HG03457 (cell line): ENCODE data around the gene ODAD3.

Experiments used
- ATAC-seq: cut with Tn5 transposase; IDR thresholded peaks from one replicate; pipeline ENCODE4 v1.9.1; 2021; ENCODE audit warnings: moderate number of reproducible peaks; ENCODE audit not compliant: unreplicated experiment

The ODAD3 gene

GRCh38 chr19:11378319-11379189 is 56.4 kb downstream of the ODAD3 start:
- ATAC-seq, result no peak

DNA sequence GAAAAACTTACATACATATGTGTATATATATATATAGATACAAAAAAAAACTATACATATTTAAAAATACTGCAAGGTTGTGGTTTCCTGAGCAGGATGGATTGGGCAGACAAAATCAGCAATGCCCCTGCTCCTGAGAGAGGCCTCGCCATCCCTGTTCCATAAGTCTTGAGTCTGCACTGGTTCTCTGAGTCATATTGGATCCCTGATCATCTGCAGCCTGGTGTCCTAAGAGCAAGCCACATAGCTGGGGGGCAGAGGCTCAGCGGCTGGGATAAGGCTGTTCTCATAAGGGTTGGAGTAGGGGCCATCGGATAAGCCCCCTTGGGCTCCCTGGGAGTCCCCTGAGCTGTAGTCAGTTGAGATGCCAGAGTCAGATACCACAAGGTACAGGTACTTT is 57.2 kb downstream of the ODAD3 start:
- no peak for ATAC-seq

- no peak for ATAC-seq
Measured at GRCh38 chr19:11377237-11377636, 57.7 kb downstream of the ODAD3 start.

- no peak for ATAC-seq
Measured at GRCh38 chr19:11375143-11375948, 59.6 kb downstream of the ODAD3 start.

DNA sequence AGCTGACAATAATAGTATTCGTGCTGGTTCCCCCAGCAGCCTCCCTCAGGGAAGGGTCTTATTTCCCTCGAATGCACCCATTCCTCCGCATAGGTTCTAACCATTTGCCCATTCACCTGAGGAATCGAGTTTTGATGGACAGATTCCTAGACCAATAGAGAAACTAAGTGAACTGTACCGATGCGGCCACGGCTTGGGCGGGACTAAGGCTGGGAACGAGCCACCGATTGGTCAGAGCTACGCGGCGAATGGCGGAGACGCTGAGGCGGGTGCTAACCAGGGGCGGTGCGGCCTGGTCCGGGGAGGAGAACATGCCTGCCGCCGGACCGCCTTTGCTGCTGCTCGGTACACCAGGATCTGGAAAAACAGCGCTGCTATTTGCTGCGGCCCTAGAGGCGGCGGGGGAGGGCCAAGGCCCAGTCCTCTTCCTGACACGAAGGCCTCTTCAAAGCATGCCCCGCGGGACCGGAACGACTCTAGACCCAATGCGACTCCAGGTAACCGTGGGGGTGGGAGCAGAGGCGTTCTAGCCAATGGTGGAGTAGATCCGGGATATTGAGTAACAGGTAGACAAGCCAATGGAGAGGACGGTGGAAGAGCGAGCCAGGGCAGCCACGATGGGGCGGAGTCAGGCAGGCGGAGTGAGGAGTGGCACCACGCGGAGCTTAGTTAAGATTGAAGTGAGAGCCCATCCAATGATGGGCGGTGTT is 60.3 kb downstream of the ODAD3 start, which contains the start of gene SWSAP1:
TSS of gene SWSAP1 (plus strand) at position 234 of the 710 bp plus-strand sequence. CDS start at position 249, 15 bp downstream.
- ATAC-seq, result peak; percentile 86

GRCh38 chr19:11373885-11374432 is 61.0 kb downstream of the ODAD3 start:
- ATAC-seq, result no peak

DNA sequence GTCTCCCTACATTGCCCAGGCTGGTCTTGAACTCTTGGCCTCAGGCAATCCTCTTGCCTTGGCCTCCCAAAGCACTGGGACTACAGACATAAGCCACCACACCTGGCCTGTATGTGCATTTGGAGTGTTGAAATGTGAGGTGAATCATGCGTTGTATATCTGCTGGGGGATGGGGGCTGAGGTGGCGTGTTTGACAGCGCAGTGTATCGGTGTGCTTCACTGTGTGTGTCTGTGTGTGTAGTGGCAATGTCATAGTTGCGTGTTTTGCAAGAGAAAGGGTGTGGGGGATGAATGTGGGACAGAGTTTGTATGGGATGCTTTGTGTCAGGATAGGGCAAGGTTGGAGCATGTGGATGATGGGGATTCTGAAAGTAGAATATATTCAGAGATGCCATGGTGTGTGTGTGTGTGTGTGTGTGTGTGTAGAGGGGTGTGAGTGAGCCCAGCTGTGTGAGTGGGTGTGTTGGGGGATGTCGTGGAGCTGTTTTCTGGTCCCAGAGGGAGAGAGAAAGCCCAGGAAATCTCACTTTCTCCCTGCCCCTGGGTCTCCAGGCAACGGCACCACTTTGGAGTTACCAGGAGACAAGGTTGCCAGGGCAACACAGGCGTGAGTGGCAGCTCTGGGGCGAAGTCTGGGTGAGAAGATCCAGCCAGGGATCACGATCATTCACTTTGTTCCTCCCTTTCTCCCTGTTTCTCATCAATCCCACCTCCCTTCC is 61.6 kb downstream of the ODAD3 start:
- ATAC-seq, result no peak

DNA sequence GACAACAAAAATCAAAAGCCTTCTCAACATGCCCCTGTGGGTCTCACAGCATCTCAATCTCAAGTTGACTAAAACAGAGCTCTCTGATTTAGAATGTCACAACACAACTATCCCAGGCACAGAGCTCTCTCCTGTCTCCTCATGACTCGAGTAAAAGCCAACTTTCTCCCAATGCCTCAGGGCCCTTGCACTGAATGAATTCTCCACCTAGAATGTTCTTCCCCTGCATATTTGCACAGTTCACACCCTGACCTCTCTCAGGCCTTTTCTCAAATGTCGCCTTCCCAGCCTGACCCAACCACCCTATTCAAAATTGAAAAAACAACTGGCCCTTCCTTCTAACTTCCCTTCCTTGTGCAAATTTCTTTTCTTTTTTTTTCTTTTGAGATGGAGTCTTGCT is 64.2 kb downstream of the ODAD3 start:
- no peak for ATAC-seq
